OCI-LY1 (cell line): ENCODE data around the gene PXDN.

Source experiments
- EZH2 ChIP-seq: fragments of 200-600 bp; sonication (generic), shearing (Covaris generic); IDR thresholded peaks from 2 replicates; pipeline ENCODE4 v1.8.0; 2017; ENCODE audit warnings: borderline replicate concordance, mixed run types, mild to moderate bottlenecking, antibody characterized with exemption, low read length, moderate library complexity, mixed read lengths
- TF ChIP-seq, protein P1 (sequence below): fragments of 200-600 bp; sonication (generic), shearing (Covaris generic); IDR thresholded peaks from 2 replicates; pipeline ENCODE4 v1.5.1; 2017; ENCODE audit warnings: mild to moderate bottlenecking, antibody characterized with exemption, low read length, moderate library complexity, mixed read lengths

GRCh38 chr2:1690056-1690775 lies 54.1 kb downstream of the PXDN start:
- TF ChIP-seq, protein P1, sequence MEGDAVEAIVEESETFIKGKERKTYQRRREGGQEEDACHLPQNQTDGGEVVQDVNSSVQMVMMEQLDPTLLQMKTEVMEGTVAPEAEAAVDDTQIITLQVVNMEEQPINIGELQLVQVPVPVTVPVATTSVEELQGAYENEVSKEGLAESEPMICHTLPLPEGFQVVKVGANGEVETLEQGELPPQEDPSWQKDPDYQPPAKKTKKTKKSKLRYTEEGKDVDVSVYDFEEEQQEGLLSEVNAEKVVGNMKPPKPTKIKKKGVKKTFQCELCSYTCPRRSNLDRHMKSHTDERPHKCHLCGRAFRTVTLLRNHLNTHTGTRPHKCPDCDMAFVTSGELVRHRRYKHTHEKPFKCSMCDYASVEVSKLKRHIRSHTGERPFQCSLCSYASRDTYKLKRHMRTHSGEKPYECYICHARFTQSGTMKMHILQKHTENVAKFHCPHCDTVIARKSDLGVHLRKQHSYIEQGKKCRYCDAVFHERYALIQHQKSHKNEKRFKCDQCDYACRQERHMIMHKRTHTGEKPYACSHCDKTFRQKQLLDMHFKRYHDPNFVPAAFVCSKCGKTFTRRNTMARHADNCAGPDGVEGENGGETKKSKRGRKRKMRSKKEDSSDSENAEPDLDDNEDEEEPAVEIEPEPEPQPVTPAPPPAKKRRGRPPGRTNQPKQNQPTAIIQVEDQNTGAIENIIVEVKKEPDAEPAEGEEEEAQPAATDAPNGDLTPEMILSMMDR, result no peak
- no peak for TF ChIP-seq EZH2
